ENCODE data around the gene DOCK1.

Gene DOCK1

DNA sequence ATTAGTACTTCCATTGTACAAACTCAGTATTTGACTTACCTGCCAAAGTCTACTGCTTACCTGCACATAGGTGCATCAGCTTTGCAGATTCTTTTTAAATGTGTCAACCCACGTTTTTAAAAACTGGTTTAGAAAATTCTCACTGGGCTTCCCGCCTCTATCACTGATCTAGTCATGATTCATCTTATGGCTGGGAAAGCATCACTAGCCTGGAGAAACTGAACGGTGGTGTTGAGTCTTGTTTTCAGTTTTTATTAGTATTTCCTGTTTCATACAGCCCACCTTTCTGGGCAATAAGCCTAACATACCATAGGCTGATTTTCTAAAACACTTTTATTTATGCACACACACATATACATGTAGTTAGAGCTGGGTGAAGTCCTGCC, 19.7 kb downstream of the DOCK1 start:
- no peak overlapping the region for H3K4me3 ChIP-seq (ENCODE audit: low read depth, low read length)
- TF ChIP-seq CTCF (IDR thresholded peaks at IDR 0.05; ENCODE audit: low read depth, low read length, missing control alignments) = no peak
- DNase-seq (ENCODE audit: low read depth) = no peak

- no peak for DNase-seq (ENCODE audit: low read depth)
- TF ChIP-seq CTCF (IDR thresholded peaks at IDR 0.05; ENCODE audit: low read depth, low read length, missing control alignments) = no peak
- H3K4me3 ChIP-seq (ENCODE audit: low read depth, low read length) = no peak overlapping the region
Measured at GRCh38 chr10:126926568-126926967, 21.3 kb downstream of the DOCK1 start.

- DNase-seq (ENCODE audit: low read depth) = no peak
- no peak for TF ChIP-seq CTCF (IDR thresholded peaks at IDR 0.05; ENCODE audit: low read depth, low read length, missing control alignments)
- no peak overlapping the region for H3K4me3 ChIP-seq (ENCODE audit: low read depth, low read length)
Measured at GRCh38 chr10:126927799-126928198, 22.6 kb downstream of the DOCK1 start.

DNA sequence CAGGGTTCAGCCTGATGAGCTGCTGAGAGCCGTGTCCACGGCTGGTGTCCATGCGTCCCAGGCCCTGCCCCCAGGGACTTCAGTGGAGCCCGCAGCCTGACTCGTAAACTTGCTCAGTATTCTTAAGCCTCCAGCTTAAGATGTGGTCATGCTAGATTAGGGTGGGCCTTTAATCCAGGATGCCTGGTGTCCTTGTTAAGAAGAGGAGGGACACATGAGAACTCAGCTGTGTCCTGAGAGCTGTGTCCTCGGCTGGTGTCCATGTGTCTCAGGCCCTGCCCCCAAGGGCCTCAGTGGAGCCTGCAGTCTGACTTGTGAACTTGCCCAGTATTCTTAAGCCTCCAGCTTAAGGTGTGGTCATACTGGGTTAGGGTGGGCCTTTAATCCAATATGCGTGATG, 23.0 kb downstream of the DOCK1 start:
- TF ChIP-seq CTCF (IDR thresholded peaks at IDR 0.05; ENCODE audit: low read depth, low read length, missing control alignments) = no peak
- no peak overlapping the region for H3K4me3 ChIP-seq (ENCODE audit: low read depth, low read length)
- DNase-seq (ENCODE audit: low read depth) = no peak

DNA sequence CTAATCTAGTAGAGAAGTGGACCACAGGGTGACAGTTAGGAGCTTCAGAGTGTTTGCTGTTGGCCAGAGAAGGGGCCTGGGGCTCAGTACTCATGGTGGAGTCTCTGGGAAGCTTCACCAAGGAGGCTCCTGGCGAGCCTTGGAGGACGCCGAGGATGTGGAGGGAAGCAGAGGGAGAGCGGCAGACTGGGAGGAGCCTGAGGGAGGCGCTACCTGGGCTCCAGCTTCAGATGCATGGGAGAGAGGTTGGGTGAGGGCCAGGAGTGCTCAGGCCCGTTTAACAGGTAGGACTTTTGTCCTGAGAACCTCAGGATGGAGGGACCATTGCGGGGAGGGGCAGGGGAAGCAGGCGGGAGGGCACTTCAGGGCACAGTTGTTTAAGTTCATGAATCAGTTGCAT, 24.2 kb downstream of the DOCK1 start:
- TF ChIP-seq CTCF (IDR thresholded peaks at IDR 0.05; ENCODE audit: low read depth, low read length, missing control alignments) = no peak
- no peak overlapping the region for H3K4me3 ChIP-seq (ENCODE audit: low read depth, low read length)
- DNase-seq (ENCODE audit: low read depth) = no peak

GRCh38 chr10:126930131-126930882, 25.1 kb downstream of the DOCK1 start:
- H3K4me3 ChIP-seq (ENCODE audit: low read depth, low read length) = no peak overlapping the region
- TF ChIP-seq CTCF (IDR thresholded peaks at IDR 0.05; ENCODE audit: low read depth, low read length, missing control alignments) = no peak
- DNase-seq (ENCODE audit: low read depth) = no peak

DNA sequence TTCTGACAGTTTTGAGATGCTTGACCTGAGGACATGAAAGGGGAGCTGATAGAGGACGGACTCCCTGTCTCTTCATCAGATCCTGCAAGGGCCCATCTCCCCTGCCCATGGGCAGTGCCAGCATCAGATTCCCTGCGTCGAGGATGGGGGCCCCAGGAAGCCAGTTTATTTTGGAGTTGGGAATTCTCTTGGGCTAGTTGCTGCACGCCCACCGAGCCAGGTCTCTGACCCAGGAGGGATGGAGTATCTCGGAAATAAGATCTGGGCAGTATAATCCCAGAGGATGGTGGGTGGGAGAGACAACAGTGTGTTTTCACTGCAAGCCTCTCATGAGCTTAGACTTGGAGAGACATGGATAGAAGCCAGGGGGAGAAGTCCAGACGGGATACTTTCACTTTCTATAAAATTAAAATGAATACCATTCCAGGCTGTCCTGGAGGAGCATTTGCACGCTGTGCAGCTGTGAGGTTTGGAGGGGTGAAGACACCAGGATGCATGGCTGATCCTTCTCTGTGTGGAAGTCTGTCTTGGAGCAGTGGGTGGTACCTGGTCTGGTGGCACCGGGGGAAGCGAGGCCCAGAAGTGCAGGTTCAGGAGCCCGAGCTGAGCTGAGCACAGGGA, 25.8 kb downstream of the DOCK1 start:
- no peak overlapping the region for H3K4me3 ChIP-seq (ENCODE audit: low read depth, low read length)
- DNase-seq (ENCODE audit: low read depth) = no peak
- TF ChIP-seq CTCF (IDR thresholded peaks at IDR 0.05; ENCODE audit: low read depth, low read length, missing control alignments) = no peak
